ENCODE results near the gene TRIM63. TPM values are rescaled to one million over a fixed set of nuclear protein-coding genes. Genes with fewer than 3 reads are reported as not detected.

TRIM63 gene
- total and polyA plus RNA-seq, 9 of the 15 experiments (the other 6 are each of a cell fraction or from before 2014, with no cell fraction given): 0.08 to 0.57 (median 0.36) TPM

DNA sequence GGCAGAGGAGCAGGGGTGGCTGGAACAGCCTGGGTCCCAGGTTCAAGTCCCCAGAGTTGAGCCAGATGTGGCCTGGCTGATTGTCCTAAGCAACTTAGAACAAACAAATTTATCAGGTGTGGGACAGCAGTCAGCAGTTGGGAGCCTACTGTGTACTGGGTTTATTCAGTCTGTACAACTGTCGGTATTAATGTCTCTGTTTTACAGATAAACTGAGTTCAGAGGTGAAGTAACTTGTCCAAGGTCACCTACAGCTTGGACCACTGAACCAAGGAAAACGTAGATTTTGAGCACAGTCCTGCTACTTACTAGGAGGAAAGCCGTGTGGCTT, 14.6 kb upstream of the TRIM63 start (continued):
- TF ChIP-seq HNRNPLL (IDR thresholded peaks at IDR 0.05; ENCODE audit: low read depth, low read length, poor library complexity, severe bottlenecking): no peak
- peak; percentile 30; the same call in 1 of the 2 replicates for TF ChIP-seq ESRRA (IDR thresholded peaks at IDR 0.05; ENCODE audit: borderline replicate concordance, low read depth)
- TF ChIP-seq ETV5 (CRISPR knock-in tag; IDR thresholded peaks at IDR 0.05; ENCODE audit: low read depth): no peak
- peak; percentile 80 for TF ChIP-seq CBFA2T3 (IDR thresholded peaks at IDR 0.05)
- TF ChIP-seq HSF4 (CRISPR knock-in tag; IDR thresholded peaks at IDR 0.05; ENCODE audit: borderline replicate concordance): no peak
- peak; percentile 63 for TF ChIP-seq CBFA2T2 (conservative IDR thresholded peaks at IDR 0.05)

- WGBS (ENCODE audit: insufficient coverage, low coverage, missing lambda C conversion rate): 53% methylated on average over 8 of the region's 8 CpGs
- Histone ChIP-seq H3K27me3 (ENCODE audit: control insufficient read depth in 2 of 2, insufficient read depth in 2 of 2, low read length in 2 of 2) (no peaks in the 10 kb centered on the region), H3K79me2 (ENCODE audit: control insufficient read depth, insufficient read depth, low read length) (no peaks in the 10 kb centered on the region), H3K4me3 (no peak overlapping the region), H2AFZ (ENCODE audit: low read depth, low read length) (peak overlapping the region; percentile 60), H3K9ac (ENCODE audit: insufficient read depth in 1 of 2, low read depth in 2 of 2, low read length in 2 of 2) (peak overlapping the region; percentile 10 to 82; a peak in 3 of 4 replicates), H3K36me3 (ENCODE audit: control insufficient read depth, insufficient read depth, low read length) (no peaks in the 10 kb centered on the region), H3K9me1 (ENCODE audit: control insufficient read depth, insufficient read depth, low read length) (no peaks in the 10 kb centered on the region), H3K9me3 (replicated peaks; ENCODE audit: control insufficient read depth, insufficient read depth, low read depth, low read length) (no peaks in the 10 kb centered on the region), H3K27ac (ENCODE audit: extremely low read depth, low read depth, low read length) (no peak overlapping the region), H3K4me2 (ENCODE audit: insufficient read depth, low read length) (no peak overlapping the region; the same call in 1 of the 2 replicates), H3K4me1 (replicated peaks in 1 of 2; ENCODE audit: control insufficient read depth in 2 of 2, insufficient read depth in 2 of 2, low read length in 2 of 2) (peaks cover 19 to 49% of the 10 kb centered on the region in 2 experiments), H4K20me1 (replicated peaks; ENCODE audit: control insufficient read depth, insufficient read depth, low read length) (no peaks in the 10 kb centered on the region)
- ATAC-seq: peak; percentile 40
- ChIA-PET POLR2A (interaction anchor here (0.8 to 4.8 kb wide), 3 partner anchors 11 to 15 kb away, joined by 3 to 33 read pairs (median 5); no protein-coding TSS in a partner anchor), CTCF (ENCODE audit: low intra/inter-chr PET ratio) (no interaction called here)
- no TSS peak for BruUV-seq (replicated peaks)
- peak in 3 of 4 experiments; percentile 51 to 56 (median 54) for DNase-seq (ENCODE audit: extremely low read depth in 1 of 4, low spot score in 3 of 4)
- in situ Hi-C loops (cut with MboI) (no loop called here), intact Hi-C loops (cut with micrococcal nuclease) (no loop called here)
- no peak for FAIRE-seq
- 0 out of 2 replicates have a peak, but pooled peaks have one; percentile 40 for TF ChIP-seq ZNF395 (CRISPR knock-in tag; IDR thresholded peaks at IDR 0.05)
- TF ChIP-seq KDM1A (IDR thresholded peaks at IDR 0.05): peak; percentile 84 to 86
- no peak for TF ChIP-seq TSC22D4 (tag; IDR thresholded peaks at IDR 0.05)
- no peak for TF ChIP-seq GATA2 (CRISPR knock-in tag; IDR thresholded peaks at IDR 0.05)
- TF ChIP-seq RCOR1 (IDR thresholded peaks at IDR 0.05; ENCODE audit: borderline replicate concordance in 1 of 2, low read depth in 2 of 2, low read length in 2 of 2): peak; percentile 49 to 77; a peak in 3 of 4 replicates
- no peak for TF ChIP-seq PBX2 (CRISPR knock-in tag; IDR thresholded peaks at IDR 0.05; ENCODE audit: low read depth)
- TF ChIP-seq PBX2 (tag; conservative IDR thresholded peaks at IDR 0.05; ENCODE audit: low read depth): 0 out of 2 replicates have a peak, but pooled peaks have one; percentile 18
- TF ChIP-seq RUNX1 (IDR thresholded peaks at IDR 0.05; ENCODE audit: low read depth): 0 out of 2 replicates have a peak, but pooled peaks have one; percentile 10
- TF ChIP-seq MEIS2 (IDR thresholded peaks at IDR 0.05; ENCODE audit: partially characterized antibody): peak; percentile 62
- TF ChIP-seq ZNF766 (CRISPR knock-in tag; conservative IDR thresholded peaks at IDR 0.05): 0 out of 2 replicates have a peak, but pooled peaks have one; percentile 7
- TF ChIP-seq NFXL1 (CRISPR knock-in tag; IDR thresholded peaks at IDR 0.05): no peak
Observed at GRCh38 chr1:26081267-26082019, 14.0 kb upstream of the TRIM63 start.
